ES-I3 (cell line): ENCODE results near the gene SMPD1.
A peak's percentile ranks its signal among the peaks of the same experiment; 100 is the strongest.

ENCODE experiments used
- H3K36me3 ChIP-seq: 2 replicates; pipeline ENCODE4 v1.6.1; 2013; ENCODE audit warnings: mild to moderate bottlenecking, low read length, control low read depth, moderate library complexity; ENCODE audit not compliant: insufficient read depth
- H3K4me1 ChIP-seq: 2 replicates; pipeline ENCODE4 v1.6.1; 2013; ENCODE audit warnings: mild to moderate bottlenecking, control low read depth, low read length; ENCODE audit not compliant: insufficient read depth
- H3K9ac ChIP-seq: 2 replicates; pipeline ENCODE4 v1.6.1; 2013; ENCODE audit warnings: low read depth, mild to moderate bottlenecking, low read length, moderate library complexity
- H3K9me3 ChIP-seq: 2 replicates; pipeline ENCODE4 v1.6.1; 2013; ENCODE audit warnings: mild to moderate bottlenecking, low read length, moderate library complexity; ENCODE audit not compliant: control insufficient read depth, insufficient read depth

The SMPD1 gene

DNA sequence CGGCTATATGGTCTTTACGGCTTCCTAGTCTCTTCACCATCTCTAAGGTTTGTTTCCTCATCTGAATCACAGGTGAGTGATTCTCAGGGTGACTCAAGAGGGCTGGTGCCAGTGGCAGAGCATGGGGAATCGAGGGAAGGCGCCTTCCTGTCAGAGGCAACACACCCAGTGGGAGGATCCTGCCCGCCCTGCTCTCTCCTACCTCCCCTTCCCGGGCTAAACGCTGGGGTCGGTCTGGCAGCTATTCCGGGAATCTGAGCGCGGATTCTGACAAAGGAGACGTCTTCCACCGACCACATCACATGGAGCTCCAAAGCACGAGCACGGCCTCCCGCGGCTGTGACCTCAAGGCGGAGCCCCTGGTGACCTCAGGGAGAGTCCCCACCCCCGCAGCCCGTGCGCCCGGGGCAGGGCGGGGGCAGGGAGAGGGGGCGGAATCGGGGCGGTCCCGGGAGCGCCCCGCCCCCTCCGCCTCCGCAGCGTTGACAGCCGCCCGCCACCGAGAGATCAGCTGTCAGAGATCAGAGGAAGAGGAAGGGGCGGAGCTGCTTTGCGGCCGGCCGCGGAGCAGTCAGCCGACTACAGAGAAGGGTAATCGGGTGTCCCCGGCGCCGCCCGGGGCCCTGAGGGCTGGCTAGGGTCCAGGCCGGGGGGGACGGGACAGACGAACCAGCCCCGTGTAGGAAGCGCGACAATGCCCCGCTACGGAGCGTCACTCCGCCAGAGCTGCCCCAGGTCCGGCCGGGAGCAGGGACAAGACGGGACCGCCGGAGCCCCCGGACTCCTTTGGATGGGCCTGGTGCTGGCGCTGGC lies at the start of gene SMPD1:
Gene SMPD1, plus strand, starts transcription at position 570 of the 813 bp plus-strand sequence. Its CDS starts 125 bp downstream, at position 695.
- Histone ChIP-seq H3K9me3 (no peaks in the 10 kb centered on the region), H3K9ac (peak within 1 kb of the TSS; percentile 56; the same call in 1 of the 2 replicates), H3K4me1 (peaks cover 21% of the 10 kb centered on the region), H3K36me3 (no peaks in the 10 kb centered on the region)

DNA sequence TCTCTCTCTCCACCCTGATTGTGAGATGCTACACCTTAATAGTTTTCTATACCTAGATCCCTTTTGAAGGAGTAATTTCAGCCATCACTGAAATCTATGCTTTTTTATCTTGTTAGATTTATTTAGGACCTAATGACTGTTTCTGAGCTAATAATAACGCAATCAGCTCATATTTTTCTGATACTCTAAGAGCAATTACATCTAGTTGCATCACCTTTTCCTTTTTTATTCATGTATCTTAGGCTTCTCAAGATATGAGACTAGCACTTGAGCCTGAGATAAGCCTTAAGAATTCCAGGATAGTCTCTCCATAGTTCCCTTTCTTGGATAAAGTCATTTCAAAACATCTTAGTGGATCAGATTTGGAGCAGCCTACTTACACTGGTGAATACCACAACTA lies 44.9 kb upstream of the SMPD1 start:
- no peaks in the 10 kb centered on the region for H3K36me3 ChIP-seq
- H3K9ac ChIP-seq: no peak overlapping the region
- no peaks in the 10 kb centered on the region for H3K9me3 ChIP-seq
- H3K4me1 ChIP-seq: no peaks in the 10 kb centered on the region

DNA sequence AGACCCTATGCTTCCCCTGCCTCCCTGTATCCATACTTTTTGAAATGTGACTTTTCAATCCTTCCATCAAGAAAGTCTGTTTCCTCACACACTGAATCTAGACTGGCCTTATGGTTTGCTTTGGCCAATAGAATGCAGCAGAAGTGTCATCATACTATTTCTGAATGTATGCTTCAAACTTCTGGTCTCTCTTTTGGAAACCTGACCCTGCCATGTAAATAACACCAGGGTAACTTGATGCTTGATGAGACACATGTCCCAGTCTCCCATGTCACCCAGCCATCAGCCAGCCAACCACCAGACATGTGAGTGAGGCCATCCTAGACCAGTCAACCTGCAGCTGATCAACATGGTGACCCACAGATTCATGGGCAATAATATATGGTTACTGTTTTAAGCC lies 40.2 kb upstream of the SMPD1 start:
- Histone ChIP-seq H3K9ac (no peak overlapping the region), H3K36me3 (no peaks in the 10 kb centered on the region), H3K4me1 (no peaks in the 10 kb centered on the region), H3K9me3 (no peaks in the 10 kb centered on the region)

DNA sequence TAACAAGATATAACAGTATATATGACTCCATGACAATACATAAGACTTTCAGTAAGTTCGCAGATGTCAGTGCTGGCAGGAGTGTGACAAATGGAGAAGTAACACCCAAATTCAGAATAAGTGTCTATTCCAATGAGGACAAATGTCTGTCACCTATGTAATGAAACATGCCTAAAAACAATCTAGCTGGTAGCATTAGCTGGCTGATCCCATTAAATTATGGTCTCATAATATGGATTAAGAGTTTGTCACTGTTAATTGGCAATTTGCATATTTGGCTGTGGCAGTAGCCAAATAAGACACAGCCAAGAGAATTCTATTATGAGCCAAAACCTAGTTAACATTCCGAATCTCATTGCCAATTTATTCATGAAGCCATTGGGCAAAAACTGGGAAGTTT lies 39.8 kb upstream of the SMPD1 start:
- Histone ChIP-seq H3K36me3 (no peaks in the 10 kb centered on the region), H3K9ac (no peak overlapping the region), H3K9me3 (no peaks in the 10 kb centered on the region), H3K4me1 (no peaks in the 10 kb centered on the region)

DNA sequence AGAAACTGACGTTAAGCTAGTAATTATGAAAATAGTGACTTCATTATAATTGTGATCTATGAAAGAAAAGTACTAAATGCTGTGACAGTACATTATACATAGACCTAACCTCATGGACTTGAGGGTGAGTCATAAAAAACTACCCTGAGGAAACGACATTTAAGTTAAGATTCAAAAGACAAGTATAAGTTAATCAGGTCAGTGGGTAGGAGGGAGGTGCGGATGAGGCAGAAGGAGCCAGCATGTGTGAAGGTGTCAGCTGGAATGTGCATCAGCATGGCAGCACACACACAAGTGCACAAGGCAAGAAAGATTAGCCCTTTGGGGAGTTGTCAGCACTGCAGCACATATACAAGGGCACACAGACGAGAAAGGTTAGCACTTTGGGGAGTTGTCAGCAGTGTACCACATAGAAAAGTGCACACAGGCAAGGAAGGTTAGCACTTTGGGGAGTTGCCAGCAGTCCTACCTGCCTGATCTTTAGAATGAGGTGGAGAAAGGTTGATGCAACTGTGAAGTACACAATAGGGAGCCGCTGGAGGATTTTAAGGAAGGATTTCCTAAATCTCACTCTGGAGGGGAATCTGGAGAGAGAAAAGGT lies 38.4 kb upstream of the SMPD1 start:
- Histone ChIP-seq H3K9ac (no peak overlapping the region), H3K9me3 (no peaks in the 10 kb centered on the region), H3K36me3 (no peaks in the 10 kb centered on the region), H3K4me1 (no peaks in the 10 kb centered on the region; the same call in 1 of the 2 replicates)

DNA sequence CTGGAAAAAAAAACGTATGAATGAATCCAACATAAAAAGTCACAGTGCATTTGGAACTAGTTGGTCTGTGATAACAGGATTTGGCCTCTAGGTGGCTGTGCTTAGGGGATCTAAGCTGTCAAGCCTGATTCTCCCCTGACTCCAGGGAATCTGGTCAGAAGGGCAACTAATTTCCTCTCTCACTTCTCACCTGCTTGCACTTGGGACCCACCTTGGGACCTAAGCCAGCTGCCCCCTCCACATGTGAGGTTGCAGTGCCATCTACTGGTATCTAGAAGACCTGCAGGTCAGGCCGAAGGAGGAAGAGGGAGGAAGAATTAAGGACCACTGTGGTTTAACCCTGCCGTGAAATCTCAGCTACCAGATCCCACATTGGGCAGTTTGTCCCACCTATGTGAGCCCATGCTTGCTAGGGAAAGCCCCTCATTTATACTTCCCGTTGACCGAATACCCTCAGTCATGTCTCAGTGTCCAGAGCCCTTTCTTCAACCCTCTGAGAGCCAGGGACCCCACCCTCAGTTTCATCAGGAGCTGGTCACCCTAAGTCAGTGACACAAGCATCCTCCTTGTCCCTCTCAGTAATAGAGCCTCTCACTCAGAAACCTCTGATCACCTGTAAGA lies 36.8 kb upstream of the SMPD1 start:
- no peaks in the 10 kb centered on the region for H3K36me3 ChIP-seq
- H3K9me3 ChIP-seq: no peaks in the 10 kb centered on the region
- no peaks in the 10 kb centered on the region; the same call in 1 of the 2 replicates for H3K4me1 ChIP-seq

DNA sequence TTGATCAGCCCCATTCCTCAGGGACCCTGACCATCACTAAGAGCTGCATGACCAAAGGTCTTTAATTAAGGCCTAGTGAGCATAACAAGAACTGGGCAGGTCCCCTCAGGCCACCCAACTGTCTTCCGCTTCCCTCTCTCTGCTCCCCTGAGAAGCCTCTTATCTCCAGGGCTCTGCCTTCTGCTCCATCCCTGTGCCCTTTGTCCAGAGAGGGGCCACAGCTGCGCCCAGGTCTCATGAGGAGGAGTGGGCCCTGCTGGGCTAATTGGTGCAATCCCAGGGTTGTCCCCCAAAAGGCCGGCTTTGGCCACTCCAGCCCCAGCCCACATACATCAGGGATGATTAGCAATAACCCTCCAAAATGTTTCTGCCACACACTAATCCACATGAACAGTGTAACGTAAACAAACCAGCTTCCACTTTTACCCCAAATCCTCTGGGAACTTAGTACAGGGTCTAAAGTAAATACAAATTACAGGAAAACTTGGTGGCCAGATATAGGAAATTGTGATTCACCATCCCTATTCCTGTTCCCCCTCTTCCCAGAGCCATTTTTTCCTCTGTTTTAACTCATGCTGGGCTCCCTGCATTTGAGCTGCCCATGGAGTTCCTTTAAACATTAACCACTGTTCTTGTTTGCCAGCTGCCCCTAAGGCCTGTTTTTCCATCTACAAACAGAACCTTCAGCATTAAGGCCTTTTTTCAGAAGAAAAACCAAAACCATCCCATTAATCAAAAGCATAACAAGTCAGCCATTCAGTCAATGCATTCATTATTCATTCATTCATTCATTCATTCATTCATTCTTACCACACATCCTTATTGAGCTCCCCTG lies 35.4 kb upstream of the SMPD1 start:
- Histone ChIP-seq H3K36me3 (no peaks in the 10 kb centered on the region), H3K9me3 (no peaks in the 10 kb centered on the region), H3K4me1 (no peaks in the 10 kb centered on the region; the same call in 1 of the 2 replicates), H3K9ac (no peak overlapping the region)

More for the DNA sequence above, 36.8 kb upstream of the SMPD1 start:
- H3K9ac ChIP-seq: no peak overlapping the region

DNA sequence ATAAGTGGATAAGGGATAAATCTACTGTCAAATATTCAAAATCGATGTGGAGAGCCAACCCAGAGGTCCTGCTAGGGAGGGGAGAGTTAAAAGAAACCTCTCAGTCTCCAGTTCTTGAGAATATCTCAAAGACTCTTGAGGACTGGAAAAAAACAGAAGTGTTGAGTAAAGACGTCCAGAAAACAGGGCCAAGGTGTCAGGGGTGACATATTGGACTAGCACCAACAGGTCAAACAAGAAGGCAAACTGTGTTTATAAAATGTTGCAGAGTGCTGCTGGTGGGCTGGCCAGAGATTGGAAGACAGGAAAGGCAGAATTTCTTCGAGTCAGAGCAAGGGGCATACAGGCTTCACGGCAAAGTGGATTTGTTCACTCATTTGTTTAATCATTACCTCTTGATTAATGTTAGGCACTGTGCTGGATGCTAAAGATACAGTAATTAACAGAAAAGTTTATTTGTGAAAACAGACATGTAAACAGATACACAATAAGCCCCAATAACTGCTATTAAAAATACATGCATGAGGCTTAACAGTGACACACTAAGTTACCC lies 33.7 kb upstream of the SMPD1 start:
- Histone ChIP-seq H3K4me1 (no peaks in the 10 kb centered on the region; the same call in 1 of the 2 replicates), H3K36me3 (no peaks in the 10 kb centered on the region), H3K9ac (no peak overlapping the region), H3K9me3 (no peaks in the 10 kb centered on the region)

DNA sequence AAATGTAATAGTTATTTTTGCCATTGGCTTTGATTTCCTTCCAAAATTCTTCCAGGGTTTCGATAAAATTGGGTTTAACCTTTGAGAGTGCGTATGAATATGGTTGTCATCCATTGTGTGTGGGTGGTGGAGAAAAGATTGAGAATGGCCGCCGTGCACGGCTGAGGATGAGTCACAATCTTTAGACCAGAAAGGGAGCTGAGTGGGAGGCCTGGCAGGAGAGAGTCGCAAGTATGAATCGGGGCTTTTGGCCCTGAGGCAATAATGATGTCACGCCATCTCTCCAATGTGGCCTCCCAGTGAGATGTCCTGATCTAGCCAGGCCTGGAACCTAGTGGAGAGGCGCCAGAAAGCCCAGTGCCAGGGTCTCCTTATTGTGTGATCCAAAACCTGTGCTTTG lies 33.1 kb upstream of the SMPD1 start:
- Histone ChIP-seq H3K9ac (no peak overlapping the region), H3K4me1 (no peaks in the 10 kb centered on the region; the same call in 1 of the 2 replicates), H3K36me3 (no peaks in the 10 kb centered on the region), H3K9me3 (no peaks in the 10 kb centered on the region)

DNA sequence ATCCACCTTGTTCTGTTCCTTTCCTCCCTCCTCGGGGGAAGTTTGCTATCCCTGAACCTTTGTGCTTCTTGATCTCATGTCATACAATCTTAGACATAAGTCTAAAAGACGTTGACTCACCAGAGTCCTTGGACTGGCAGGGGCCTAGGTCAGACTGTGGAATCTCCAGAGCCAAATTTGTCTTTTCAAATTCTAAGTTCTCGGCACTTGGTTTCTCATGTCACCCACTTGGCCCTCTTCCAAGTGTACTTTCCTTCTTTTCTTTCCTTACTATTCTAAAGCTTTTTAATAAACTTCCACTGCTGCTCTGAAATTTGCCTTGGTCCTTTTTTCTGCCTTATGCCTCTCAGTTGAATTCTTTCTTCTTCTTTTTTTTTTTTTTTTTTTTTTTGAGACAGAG lies 30.1 kb upstream of the SMPD1 start:
- H3K9ac ChIP-seq: no peak overlapping the region
- no peaks in the 10 kb centered on the region for H3K36me3 ChIP-seq
- H3K9me3 ChIP-seq: no peaks in the 10 kb centered on the region
- peaks cover 5% of the 10 kb centered on the region; the same call in 1 of the 2 replicates for H3K4me1 ChIP-seq

DNA sequence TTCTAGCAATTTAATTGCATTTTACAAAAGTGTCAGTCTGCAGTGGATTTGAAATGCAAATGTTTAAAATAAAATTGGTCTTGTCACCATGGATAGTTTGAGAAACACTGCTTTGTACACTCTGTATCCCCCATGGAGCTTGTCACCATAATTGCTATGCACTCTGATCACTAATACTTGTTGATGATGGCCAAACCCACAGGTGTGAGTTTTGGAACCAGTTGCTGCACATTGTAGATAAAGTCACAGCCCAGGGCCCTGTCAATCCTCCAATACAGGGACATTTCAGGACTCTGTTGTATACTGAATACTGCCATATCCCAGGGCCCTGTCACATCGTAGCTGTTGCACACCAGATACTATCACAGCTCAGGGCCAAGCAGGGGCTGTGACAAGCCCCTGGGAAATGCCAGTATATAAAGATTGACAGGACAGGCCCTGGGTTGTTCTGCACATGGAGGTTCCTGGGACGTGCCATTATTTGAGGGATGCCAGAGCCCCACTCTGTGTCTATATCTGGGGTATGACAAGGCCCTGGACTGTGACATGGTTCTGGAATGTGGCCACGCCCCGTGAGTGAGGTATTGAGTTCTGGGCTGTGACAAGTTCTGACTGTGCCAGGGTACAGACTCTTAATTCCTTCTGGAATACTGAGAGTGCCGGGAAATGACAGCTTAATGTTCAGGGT lies 27.9 kb upstream of the SMPD1 start:
- no peaks in the 10 kb centered on the region for H3K36me3 ChIP-seq
- 0 out of 2 replicates have a peak, but pooled peaks cover 5% of the 10 kb centered on the region for H3K4me1 ChIP-seq
- H3K9me3 ChIP-seq: no peaks in the 10 kb centered on the region
- H3K9ac ChIP-seq: no peak overlapping the region

DNA sequence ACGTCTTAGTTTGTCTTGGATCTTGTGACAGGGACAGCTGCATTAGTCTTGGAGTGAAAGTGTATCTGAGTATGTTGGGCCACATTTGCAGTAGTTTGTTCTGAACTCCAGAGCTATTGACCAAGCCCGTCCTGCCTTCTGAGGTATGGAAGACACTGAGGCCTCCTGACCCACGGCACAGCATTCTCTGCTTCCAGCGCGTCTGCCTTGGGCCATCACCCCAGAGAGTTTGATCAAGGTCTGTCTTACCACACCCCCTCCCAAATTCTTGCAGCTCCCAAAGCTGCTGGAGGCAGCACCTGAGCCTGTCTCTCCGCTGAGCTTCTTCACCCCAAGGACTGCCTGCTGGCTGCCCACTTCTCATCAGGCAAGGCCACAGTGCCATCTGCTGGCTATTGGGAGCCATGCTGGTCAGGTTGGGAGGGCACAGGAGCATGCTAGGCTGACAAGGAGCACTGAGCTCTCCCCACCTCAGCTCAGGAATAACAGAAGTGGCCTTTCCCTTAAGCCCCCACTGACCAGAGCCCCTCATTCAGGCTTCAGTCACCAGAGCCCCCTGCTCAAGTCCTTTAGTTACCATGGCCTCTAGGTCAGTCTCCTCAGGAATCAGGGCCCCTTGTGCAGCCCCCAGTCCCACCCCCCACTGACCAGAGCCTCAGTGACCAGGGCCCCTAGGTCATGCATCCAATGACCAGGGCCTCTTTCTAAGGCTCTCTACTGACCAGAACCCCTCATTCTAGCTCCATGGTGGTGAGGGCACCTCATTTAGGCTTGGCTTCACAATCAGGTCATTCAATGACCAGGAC lies 27.2 kb upstream of the SMPD1 start:
- H3K36me3 ChIP-seq: no peaks in the 10 kb centered on the region
- H3K4me1 ChIP-seq: 0 out of 2 replicates have a peak, but pooled peaks cover 5% of the 10 kb centered on the region
- H3K9me3 ChIP-seq: no peaks in the 10 kb centered on the region
- no peak overlapping the region for H3K9ac ChIP-seq

DNA sequence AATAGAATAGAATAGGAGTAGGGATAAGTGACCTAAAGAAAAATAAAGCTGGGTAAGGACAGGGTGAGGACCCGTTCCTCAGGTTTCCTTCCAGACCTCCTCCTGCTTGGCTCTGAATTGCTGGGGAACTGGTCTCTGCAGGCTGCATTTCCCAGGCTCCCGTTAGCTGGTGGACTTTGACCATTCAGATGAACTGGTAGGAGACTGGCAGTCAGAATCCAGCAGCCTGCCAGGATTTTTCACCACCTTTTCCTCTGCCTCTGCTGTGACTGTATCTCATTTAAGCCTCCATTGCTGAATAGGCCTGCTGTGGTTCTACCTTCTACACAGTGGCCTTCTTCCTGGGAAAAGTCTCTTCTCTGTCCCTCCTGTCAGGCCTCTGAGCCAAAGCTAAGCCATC lies 24.6 kb upstream of the SMPD1 start:
- Histone ChIP-seq H3K36me3 (no peaks in the 10 kb centered on the region), H3K9ac (no peak overlapping the region), H3K4me1 (0 out of 2 replicates have a peak, but pooled peaks cover 5% of the 10 kb centered on the region), H3K9me3 (no peaks in the 10 kb centered on the region)
